ENCODE measurements around the gene BBS7. TPM values are rescaled to one million over a fixed set of nuclear protein-coding genes. Genes with fewer than 3 reads are reported as not detected.

Gene BBS7
- total and polyA plus RNA-seq, 9 of the 15 experiments (the other 6 are each of a cell fraction or from before 2014, with no cell fraction given): 13.4 to 25.8 (median 16.4) TPM

GRCh38 chr4:121879135-121879534 lies 8.9 kb upstream of the BBS7 start:
- no peak overlapping the region for H3K27ac ChIP-seq (ENCODE audit: extremely low read depth, low read depth, low read length)
- intact Hi-C loops (cut with micrococcal nuclease) (no loop called here), in situ Hi-C loops (cut with MboI) (no loop called here)
- no peaks in the 10 kb centered on the region for H3K36me3 ChIP-seq (ENCODE audit: control insufficient read depth, insufficient read depth, low read length)
- no peaks in the 10 kb centered on the region for H3K27me3 ChIP-seq (ENCODE audit: control insufficient read depth in 2 of 2, insufficient read depth in 2 of 2, low read length in 2 of 2)
- no TSS peak for BruUV-seq (replicated peaks)
- H4K20me1 ChIP-seq (replicated peaks; ENCODE audit: control insufficient read depth, insufficient read depth, low read length): no peaks in the 10 kb centered on the region
- no peak for DNase-seq (ENCODE audit: extremely low read depth in 1 of 4, low spot score in 3 of 4)
- H3K9ac ChIP-seq (ENCODE audit: insufficient read depth in 1 of 2, low read depth in 2 of 2, low read length in 2 of 2): no peak overlapping the region
- ChIA-PET POLR2A (interaction anchor here (0.9 kb wide), 1 partner anchor 9 kb away, joined by 5 read pairs; no protein-coding TSS in a partner anchor), CTCF (ENCODE audit: low intra/inter-chr PET ratio) (no interaction called here)
- no peaks in the 10 kb centered on the region for H3K9me3 ChIP-seq (replicated peaks; ENCODE audit: control insufficient read depth, insufficient read depth, low read depth, low read length)
- no peaks in the 10 kb centered on the region for H3K79me2 ChIP-seq (ENCODE audit: control insufficient read depth, insufficient read depth, low read length)
- TF ChIP-seq ZKSCAN8 (CRISPR knock-in tag; IDR thresholded peaks at IDR 0.05) (peak; percentile 89), RBM25 (IDR thresholded peaks at IDR 0.05; ENCODE audit: low read depth, low read length, severe bottlenecking) (peak; percentile 89), CHAMP1 (IDR thresholded peaks at IDR 0.05) (no peak), NR3C1 (CRISPR knock-in tag; IDR thresholded peaks at IDR 0.05) (no peak), STAG1 (CRISPR knock-in tag; IDR thresholded peaks at IDR 0.05; ENCODE audit: borderline replicate concordance) (no peak), ZFPM2 (CRISPR knock-in tag; IDR thresholded peaks at IDR 0.05) (no peak), TRIM28 (IDR thresholded peaks at IDR 0.05) (no peak), USF1 (CRISPR knock-in tag; IDR thresholded peaks at IDR 0.05) (no peak), FOXA3 (CRISPR knock-in tag; conservative IDR thresholded peaks at IDR 0.05 in 1 of 2, IDR thresholded peaks at IDR 0.05 in 1 of 2) (no peak)
- H3K4me2 ChIP-seq (ENCODE audit: insufficient read depth, low read length): no peak overlapping the region
- peaks cover 0 to 4% of the 10 kb centered on the region in 2 experiments; a peak in 2 of 5 replicates for H3K4me1 ChIP-seq (replicated peaks in 1 of 2; ENCODE audit: control insufficient read depth in 2 of 2, insufficient read depth in 2 of 2, low read length in 2 of 2)
- no peak overlapping the region for H3K4me3 ChIP-seq
- H3K9me1 ChIP-seq (ENCODE audit: control insufficient read depth, insufficient read depth, low read length): no peaks in the 10 kb centered on the region
- no peak overlapping the region for H2AFZ ChIP-seq (ENCODE audit: low read depth, low read length)
- no peak for ATAC-seq
- no peak for FAIRE-seq
